A549 (cell line): ENCODE data around the gene WASHC2C. TPM values are rescaled to one million over a fixed set of nuclear protein-coding genes. Genes with fewer than 3 reads are reported as not detected.
"Not testable (repeated sequence)": the region's sequence is repeated elsewhere in the genome, so short reads cannot be mapped to it uniquely, and the experiment has no call there.

Experiments
- ATAC-seq, 2 experiments: fragments of 200-7000 bp in 1 of 2; fragments of >200 bp in 1 of 2; cut with Nextera tagmentation in 1 of 2; cut with Tn5 transposase in 1 of 2; 3 replicates each; pipeline versions ENCODE4 v1.8.0 to v1.9.1; 2018 to 2020; ENCODE audit warnings: mild to moderate bottlenecking in 1 of 2, moderate library complexity in 1 of 2
- CTCF ChIA-PET: fragments of 300-600 bp; sonication (Branson Sonifier 250); formaldehyde crosslinking; extraction: SDS; loops from one replicate; lab custom pipeline; 2021; ENCODE audit warnings: antibody characterized with exemption, inconsistent platforms; lab: Yijun Ruan, JAX
- POLR2A ChIA-PET: fragments of 350-600 bp; formaldehyde crosslinking; extraction: SDS; loops from one replicate; lab custom pipeline; 2021; ENCODE audit warnings: antibody characterized with exemption, inconsistent platforms; lab: Yijun Ruan, JAX
- DNase-seq, 2 experiments: peaks; one replicate each; pipeline versions ENCODE4 v3.0.0 to v3.0.0-alpha.2; 2011 to 2016; ENCODE audit warnings: low read depth in 1 of 2, low spot score in 1 of 2
- FAIRE-seq: peaks from 2 replicates; lab custom pipeline; 2011; peaks lifted over from hg19 to GRCh38; lab: Jason Lieb, UNC
- H3K27ac ChIP-seq, 2 experiments: fragments of >200 bp; sonication (Bioruptor Twin); formaldehyde crosslinking; 3 replicates each; pipeline ENCODE4 v1.5.1; 2016 to 2017
- H3K4me1 ChIP-seq: fragments of >200 bp; sonication (Bioruptor Twin); formaldehyde crosslinking; 3 replicates; pipeline ENCODE4 v1.6.1; 2016
- H3K4me2 ChIP-seq: fragments of >200 bp; sonication (Bioruptor Twin); formaldehyde crosslinking; 3 replicates; pipeline ENCODE4 v1.6.1; 2016
- H3K4me3 ChIP-seq: fragments of >200 bp; sonication (Bioruptor Twin); formaldehyde crosslinking; 3 replicates; pipeline ENCODE4 v1.5.1; 2016
- H3K9me3 ChIP-seq: fragments of >200 bp; sonication (Bioruptor Twin); formaldehyde crosslinking; 3 replicates; pipeline ENCODE4 v1.6.1; 2016
- BHLHE40 ChIP-seq: IDR thresholded peaks from 2 replicates; pipeline ENCODE4 v1.6.1; 2012; ENCODE audit warnings: low read depth, low read length, inconsistent platforms
- GATA3 ChIP-seq: IDR thresholded peaks from 2 replicates; pipeline ENCODE4 v1.6.1; 2012; ENCODE audit warnings: borderline replicate concordance
- HDAC2 ChIP-seq: fragments of 200-600 bp; sonication (generic); IDR thresholded peaks from 2 replicates; pipeline ENCODE4 v1.6.1; 2016
- JUN ChIP-seq, 2 experiments: fragments of >200 bp; sonication (Bioruptor Twin); formaldehyde crosslinking; IDR thresholded peaks; 2 replicates in 1 of 2; 3 replicates in 1 of 2; pipeline ENCODE4 v1.6.1; 2016 to 2017
- KDM5A ChIP-seq: fragments of 200-600 bp; sonication (generic); IDR thresholded peaks from 2 replicates; pipeline ENCODE4 v1.6.1; 2016; ENCODE audit warnings: antibody characterized with exemption, mild to moderate bottlenecking
- NPAS2 ChIP-seq: fragments of 250-450 bp; sonication (Bioruptor Pico); IDR thresholded peaks from 2 replicates; pipeline ENCODE4 v1.8.0; 2022; ENCODE audit warnings: mild to moderate bottlenecking, moderate library complexity, borderline replicate concordance
- PHF8 ChIP-seq: fragments of 200-600 bp; sonication (generic); IDR thresholded peaks from 2 replicates; pipeline ENCODE4 v1.6.1; 2016; ENCODE audit warnings: low read depth, mild to moderate bottlenecking, antibody characterized with exemption, moderate library complexity, borderline replicate concordance
- POLR2A ChIP-seq: IDR thresholded peaks from 2 replicates; pipeline ENCODE4 v1.6.1; 2012; ENCODE audit warnings: mild to moderate bottlenecking, low read length
- WGBS: methylation state at CpG from one replicate; pipeline ENCODE4 v1.1.6; 2017; ENCODE audit errors: missing lambda C conversion rate; 5-methylcytosine and 5-hydroxymethylcytosine counted together
- polyA minus RNA-seq: library from RNA; depleted of rRNA, polyadenylated mRNA; stranded (reverse); fragments of >200 nt; gene quantifications from 2 replicates; pipeline ENCODE4 v1.2.3, GENCODE V29; 2011; rRNA and poly(A)+ RNA removed
- polyA plus RNA-seq, 4 experiments: library from polyadenylated mRNA; depleted of rRNA in 3 of 4; stranded (reverse); fragments of >200 nt; fragmentation: RNase III in 1 of 4; extraction: RNeasy Plus Mini Kit Qiagen cat#74134 plus additional on column Dnase treatment in 1 of 4; gene quantifications; 2 replicates in 3 of 4; 3 replicates in 1 of 4; pipeline ENCODE4 v1.2.3, GENCODE V29; 2011 to 2017
- TF ChIP-seq, protein P1 (sequence below): IDR thresholded peaks from 2 replicates; pipeline ENCODE4 v1.6.1; 2012
- TF ChIP-seq, protein P2 (sequence below): IDR thresholded peaks from 2 replicates; pipeline ENCODE4 v1.6.1; 2012
- TF ChIP-seq, protein P3 (sequence below): fragments of >200 bp; sonication (Bioruptor Twin); formaldehyde crosslinking; IDR thresholded peaks from 3 replicates; pipeline ENCODE4 v1.6.1; 2016
- TF ChIP-seq, protein P4 (sequence below): fragments of 450-650 bp; IDR thresholded peaks from 2 replicates; pipeline ENCODE4 v1.6.1; 2014; ENCODE audit warnings: antibody characterized with exemption
- TF ChIP-seq, protein P5 (sequence below): fragments of 200-600 bp; sonication (generic); IDR thresholded peaks from 2 replicates; pipeline ENCODE4 v1.6.1; 2016; ENCODE audit warnings: antibody characterized with exemption, mild to moderate bottlenecking, moderate library complexity

The WASHC2C gene, protein sequence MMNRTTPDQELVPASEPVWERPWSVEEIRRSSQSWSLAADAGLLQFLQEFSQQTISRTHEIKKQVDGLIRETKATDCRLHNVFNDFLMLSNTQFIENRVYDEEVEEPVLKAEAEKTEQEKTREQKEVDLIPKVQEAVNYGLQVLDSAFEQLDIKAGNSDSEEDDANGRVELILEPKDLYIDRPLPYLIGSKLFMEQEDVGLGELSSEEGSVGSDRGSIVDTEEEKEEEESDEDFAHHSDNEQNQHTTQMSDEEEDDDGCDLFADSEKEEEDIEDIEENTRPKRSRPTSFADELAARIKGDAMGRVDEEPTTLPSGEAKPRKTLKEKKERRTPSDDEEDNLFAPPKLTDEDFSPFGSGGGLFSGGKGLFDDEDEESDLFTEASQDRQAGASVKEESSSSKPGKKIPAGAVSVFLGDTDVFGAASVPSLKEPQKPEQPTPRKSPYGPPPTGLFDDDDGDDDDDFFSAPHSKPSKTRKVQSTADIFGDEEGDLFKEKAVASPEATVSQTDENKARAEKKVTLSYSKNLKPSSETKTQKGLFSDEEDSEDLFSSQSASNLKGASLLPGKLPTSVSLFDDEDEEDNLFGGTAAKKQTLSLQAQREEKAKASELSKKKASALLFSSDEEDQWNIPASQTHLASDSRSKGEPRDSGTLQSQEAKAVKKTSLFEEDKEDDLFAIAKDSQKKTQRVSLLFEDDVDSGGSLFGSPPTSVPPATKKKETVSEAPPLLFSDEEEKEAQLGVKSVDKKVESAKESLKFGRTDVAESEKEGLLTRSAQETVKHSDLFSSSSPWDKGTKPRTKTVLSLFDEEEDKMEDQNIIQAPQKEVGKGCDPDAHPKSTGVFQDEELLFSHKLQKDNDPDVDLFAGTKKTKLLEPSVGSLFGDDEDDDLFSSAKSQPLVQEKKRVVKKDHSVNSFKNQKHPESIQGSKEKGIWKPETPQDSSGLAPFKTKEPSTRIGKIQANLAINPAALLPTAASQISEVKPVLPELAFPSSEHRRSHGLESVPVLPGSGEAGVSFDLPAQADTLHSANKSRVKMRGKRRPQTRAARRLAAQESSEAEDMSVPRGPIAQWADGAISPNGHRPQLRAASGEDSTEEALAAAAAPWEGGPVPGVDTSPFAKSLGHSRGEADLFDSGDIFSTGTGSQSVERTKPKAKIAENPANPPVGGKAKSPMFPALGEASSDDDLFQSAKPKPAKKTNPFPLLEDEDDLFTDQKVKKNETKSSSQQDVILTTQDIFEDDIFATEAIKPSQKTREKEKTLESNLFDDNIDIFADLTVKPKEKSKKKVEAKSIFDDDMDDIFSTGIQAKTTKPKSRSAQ (N-terminal part only)
- polyA plus RNA-seq (2011; rRNA removed) (27.7 and 38.7 TPM in 2 replicates), polyA plus RNA-seq (2017; fragmentation: RNase III; extraction: RNeasy Plus Mini Kit Qiagen cat#74134 plus additional on column Dnase treatment) (19.8 to 24.9 TPM (median 24.7 TPM) in 3 replicates), polyA minus RNA-seq (11.0 and 13.6 TPM in 2 replicates)
- 8.1 and 9.7 TPM in 2 replicates for polyA plus RNA-seq (2012; cell fraction: cytosol; rRNA removed)
- polyA plus RNA-seq (2012; cell fraction: nucleus; rRNA removed) = 12.3 and 14.0 TPM in 2 replicates

DNA sequence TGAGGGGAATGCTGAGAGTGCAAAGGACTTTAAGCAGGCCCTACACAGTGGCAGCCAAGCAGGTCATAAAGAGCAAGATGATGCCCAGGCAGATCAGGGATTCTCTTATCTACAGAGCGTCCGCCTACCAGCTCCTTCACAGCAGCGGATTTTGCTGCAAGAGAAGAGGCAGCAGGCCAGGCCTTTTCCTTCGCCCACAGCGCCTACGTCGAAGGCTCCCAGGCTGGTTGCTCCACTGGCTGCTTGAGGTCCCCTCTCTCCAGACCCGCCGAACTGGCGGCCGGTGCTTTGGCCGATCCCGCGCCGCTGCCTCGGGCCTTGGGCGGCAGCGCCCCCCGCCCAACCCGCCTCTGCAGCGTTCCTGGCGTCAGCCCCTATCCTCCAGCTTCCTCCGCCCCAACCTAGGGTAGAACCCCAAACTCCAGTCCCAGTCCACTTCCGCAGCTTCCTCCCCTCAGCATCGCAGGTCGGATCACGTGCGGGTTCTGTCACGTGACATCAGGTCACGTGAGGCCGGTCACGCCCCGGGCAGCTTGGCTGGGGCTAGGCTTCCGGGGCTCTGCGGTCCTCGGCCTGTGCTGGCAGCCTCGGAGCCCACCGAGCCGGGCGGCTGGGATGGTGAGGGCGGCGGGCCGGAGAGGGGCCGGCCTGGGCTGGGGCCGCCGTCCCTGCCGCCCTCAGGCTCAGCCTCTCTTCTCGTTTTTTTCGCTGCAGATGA is at the start of gene WASHC2C:
TSS of gene WASHC2C (plus strand) at position 564 of the 718 bp plus-strand sequence. CDS start at position 616, 52 bp downstream.
- peak within 1 kb of the TSS; percentile 99 for H3K4me3 ChIP-seq
- not testable (repeated sequence) for FAIRE-seq, H3K4me1 ChIP-seq, H3K9me3 ChIP-seq
- peak within 1 kb of the TSS; percentile 72 to 90 for H3K27ac ChIP-seq
- 3% methylated on average over 32 of the region's 49 CpGs for WGBS
- TF ChIP-seq, protein P1, sequence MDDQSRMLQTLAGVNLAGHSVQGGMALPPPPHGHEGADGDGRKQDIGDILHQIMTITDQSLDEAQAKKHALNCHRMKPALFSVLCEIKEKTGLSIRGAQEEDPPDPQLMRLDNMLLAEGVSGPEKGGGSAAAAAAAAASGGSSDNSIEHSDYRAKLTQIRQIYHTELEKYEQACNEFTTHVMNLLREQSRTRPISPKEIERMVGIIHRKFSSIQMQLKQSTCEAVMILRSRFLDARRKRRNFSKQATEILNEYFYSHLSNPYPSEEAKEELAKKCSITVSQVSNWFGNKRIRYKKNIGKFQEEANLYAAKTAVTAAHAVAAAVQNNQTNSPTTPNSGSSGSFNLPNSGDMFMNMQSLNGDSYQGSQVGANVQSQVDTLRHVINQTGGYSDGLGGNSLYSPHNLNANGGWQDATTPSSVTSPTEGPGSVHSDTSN = 0 out of 2 replicates have a peak, but pooled peaks have one; percentile 32
- TF ChIP-seq KDM5A (peak; percentile 97), BHLHE40 (peak; percentile 80), GATA3 (peak; percentile 25; the same call in 1 of the 2 replicates), PHF8 (peak; percentile 92), NPAS2 (peak; percentile 76), HDAC2 (peak; percentile 67; the same call in 1 of the 2 replicates), POLR2A (peak; percentile 68), JUN (IDR thresholded peaks at IDR 0.05) (peak; percentile 74 to 88; a peak in 4 of 5 replicates)
- TF ChIP-seq, protein P2, sequence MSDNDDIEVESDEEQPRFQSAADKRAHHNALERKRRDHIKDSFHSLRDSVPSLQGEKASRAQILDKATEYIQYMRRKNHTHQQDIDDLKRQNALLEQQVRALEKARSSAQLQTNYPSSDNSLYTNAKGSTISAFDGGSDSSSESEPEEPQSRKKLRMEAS = peak; percentile 93
- TF ChIP-seq, protein P3, sequence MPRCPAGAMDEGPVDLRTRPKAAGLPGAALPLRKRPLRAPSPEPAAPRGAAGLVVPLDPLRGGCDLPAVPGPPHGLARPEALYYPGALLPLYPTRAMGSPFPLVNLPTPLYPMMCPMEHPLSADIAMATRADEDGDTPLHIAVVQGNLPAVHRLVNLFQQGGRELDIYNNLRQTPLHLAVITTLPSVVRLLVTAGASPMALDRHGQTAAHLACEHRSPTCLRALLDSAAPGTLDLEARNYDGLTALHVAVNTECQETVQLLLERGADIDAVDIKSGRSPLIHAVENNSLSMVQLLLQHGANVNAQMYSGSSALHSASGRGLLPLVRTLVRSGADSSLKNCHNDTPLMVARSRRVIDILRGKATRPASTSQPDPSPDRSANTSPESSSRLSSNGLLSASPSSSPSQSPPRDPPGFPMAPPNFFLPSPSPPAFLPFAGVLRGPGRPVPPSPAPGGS = peak; percentile 82; the same call in 2 of the 3 replicates
- TF ChIP-seq, protein P4, sequence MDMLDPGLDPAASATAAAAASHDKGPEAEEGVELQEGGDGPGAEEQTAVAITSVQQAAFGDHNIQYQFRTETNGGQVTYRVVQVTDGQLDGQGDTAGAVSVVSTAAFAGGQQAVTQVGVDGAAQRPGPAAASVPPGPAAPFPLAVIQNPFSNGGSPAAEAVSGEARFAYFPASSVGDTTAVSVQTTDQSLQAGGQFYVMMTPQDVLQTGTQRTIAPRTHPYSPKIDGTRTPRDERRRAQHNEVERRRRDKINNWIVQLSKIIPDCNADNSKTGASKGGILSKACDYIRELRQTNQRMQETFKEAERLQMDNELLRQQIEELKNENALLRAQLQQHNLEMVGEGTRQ = peak; percentile 100
- TF ChIP-seq, protein P5, sequence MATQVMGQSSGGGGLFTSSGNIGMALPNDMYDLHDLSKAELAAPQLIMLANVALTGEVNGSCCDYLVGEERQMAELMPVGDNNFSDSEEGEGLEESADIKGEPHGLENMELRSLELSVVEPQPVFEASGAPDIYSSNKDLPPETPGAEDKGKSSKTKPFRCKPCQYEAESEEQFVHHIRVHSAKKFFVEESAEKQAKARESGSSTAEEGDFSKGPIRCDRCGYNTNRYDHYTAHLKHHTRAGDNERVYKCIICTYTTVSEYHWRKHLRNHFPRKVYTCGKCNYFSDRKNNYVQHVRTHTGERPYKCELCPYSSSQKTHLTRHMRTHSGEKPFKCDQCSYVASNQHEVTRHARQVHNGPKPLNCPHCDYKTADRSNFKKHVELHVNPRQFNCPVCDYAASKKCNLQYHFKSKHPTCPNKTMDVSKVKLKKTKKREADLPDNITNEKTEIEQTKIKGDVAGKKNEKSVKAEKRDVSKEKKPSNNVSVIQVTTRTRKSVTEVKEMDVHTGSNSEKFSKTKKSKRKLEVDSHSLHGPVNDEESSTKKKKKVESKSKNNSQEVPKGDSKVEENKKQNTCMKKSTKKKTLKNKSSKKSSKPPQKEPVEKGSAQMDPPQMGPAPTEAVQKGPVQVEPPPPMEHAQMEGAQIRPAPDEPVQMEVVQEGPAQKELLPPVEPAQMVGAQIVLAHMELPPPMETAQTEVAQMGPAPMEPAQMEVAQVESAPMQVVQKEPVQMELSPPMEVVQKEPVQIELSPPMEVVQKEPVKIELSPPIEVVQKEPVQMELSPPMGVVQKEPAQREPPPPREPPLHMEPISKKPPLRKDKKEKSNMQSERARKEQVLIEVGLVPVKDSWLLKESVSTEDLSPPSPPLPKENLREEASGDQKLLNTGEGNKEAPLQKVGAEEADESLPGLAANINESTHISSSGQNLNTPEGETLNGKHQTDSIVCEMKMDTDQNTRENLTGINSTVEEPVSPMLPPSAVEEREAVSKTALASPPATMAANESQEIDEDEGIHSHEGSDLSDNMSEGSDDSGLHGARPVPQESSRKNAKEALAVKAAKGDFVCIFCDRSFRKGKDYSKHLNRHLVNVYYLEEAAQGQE = peak; percentile 59
- ChIA-PET CTCF (interaction anchor here (0.6 to 1.1 kb wide), 2 partner anchors 82 to 262 kb away, joined by 3 read pairs; no protein-coding TSS in a partner anchor), POLR2A (interaction anchor here (0.6 kb wide), 1 partner anchor 9 kb away, joined by 4 read pairs; no protein-coding TSS in a partner anchor)
- DNase-seq = peak; percentile 21 to 95
- ATAC-seq = peak; percentile 87 to 94
- H3K4me2 ChIP-seq = peak within 1 kb of the TSS; percentile 65

DNA sequence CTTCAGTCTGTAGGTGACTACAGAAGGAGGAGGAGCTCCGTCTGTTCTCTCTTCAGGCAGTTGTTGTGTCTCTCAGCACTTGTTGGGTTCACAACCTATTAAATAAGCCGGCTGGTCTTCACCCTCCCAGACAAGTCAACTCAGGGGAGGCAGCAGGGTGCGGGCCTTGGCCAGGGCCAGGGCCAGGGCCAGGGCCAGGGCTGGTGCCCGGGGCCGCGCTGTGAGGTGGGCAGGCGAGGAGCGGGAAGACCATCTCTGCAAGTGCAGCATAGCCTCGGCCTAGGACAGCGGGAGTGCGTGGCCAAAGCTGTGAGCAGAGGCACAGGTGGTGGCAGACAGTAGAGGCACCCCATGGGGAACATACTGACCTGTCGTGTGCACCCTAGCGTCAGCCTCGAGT is 48.6 kb upstream of the WASHC2C start:
- POLR2A ChIA-PET, ATAC-seq, H3K27ac ChIP-seq, H3K9me3 ChIP-seq, CTCF ChIA-PET, H3K4me2 ChIP-seq, H3K4me1 ChIP-seq, DNase-seq, FAIRE-seq, H3K4me3 ChIP-seq: not testable (repeated sequence)
- 81% methylated on average over 10 of the region's 14 CpGs for WGBS

DNA sequence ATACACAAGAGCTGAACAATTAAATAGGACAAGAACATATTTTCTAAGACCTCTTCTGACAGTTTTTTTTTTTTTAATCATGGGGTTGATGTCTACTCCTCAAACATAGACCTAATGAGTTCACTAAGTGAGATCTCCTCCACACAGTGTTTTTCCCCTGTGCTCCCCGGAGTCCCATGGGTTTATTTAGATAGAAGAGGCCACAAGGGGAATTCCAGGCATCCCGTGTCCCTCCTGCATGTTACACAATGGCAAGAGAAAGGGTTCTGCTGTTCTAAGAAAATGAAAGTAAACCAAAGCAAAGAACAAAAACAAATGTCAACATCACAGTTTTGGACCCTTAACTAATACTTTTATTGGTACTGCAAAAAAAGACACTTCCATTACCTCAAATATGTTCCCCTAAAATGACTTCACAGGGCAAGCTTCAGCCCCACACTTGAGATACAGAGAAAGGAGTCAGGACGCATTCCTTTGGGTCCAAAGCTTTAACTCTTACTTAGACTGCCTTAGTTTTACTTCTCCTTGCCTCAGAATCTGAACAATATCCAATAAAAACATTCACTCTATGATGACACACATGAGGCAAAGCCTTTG is 16.8 kb upstream of the WASHC2C start:
- ATAC-seq, DNase-seq, CTCF ChIA-PET, FAIRE-seq, H3K4me3 ChIP-seq, H3K4me2 ChIP-seq, H3K9me3 ChIP-seq, H3K4me1 ChIP-seq, POLR2A ChIA-PET, H3K27ac ChIP-seq: not testable (repeated sequence)
- 23% methylated on average over 3 of the region's 3 CpGs for WGBS

DNA sequence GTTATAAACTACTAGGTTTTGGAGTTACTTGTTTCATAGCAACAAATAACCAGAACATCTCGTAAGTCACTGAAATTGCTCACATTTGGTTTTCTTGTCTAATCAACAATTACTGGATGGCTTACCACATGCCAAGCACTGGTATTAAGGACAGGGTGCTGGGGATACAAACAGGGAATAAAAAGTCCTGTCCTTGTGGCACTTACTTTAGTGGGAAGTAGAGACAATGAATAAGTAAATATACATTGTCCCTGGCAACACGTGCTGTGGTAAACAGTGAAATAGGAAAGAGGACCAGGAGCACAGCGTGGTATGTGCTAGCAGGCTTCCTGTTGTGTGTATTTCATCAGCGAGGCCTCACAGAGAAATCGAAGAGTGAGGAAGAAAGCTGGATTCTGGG is 15.8 kb upstream of the WASHC2C start:
- ATAC-seq, H3K9me3 ChIP-seq, POLR2A ChIA-PET, H3K4me1 ChIP-seq, H3K4me3 ChIP-seq, DNase-seq, FAIRE-seq, H3K4me2 ChIP-seq, CTCF ChIA-PET, H3K27ac ChIP-seq: not testable (repeated sequence)
- WGBS = 60% methylated on average over 3 of the region's 5 CpGs
